Suprapubic skin (tissue), 4 donors: Measurements from ENCODE around the gene XBP1. TPM values are rescaled to one million over a fixed set of nuclear protein-coding genes. Genes with fewer than 3 reads are reported as not detected.
"Not testable (repeated sequence)": the region's sequence is repeated elsewhere in the genome, so short reads cannot be mapped to it uniquely, and the experiment has no call there.

Experiments
- DNase-seq, 2 donors: peaks; one replicate each; pipeline ENCODE4 v3.0.0-alpha.2; 2019; ENCODE audit warnings: low spot score in 2 of 2
- H3K27ac ChIP-seq: fragments of 200-600 bp; sonication (generic); one replicate; pipeline ENCODE4 v1.5.1; 2019
- H3K27me3 ChIP-seq: fragments of 200-600 bp; sonication (generic); one replicate; pipeline ENCODE4 v1.5.1; 2019
- H3K36me3 ChIP-seq: fragments of 200-600 bp; sonication (generic); one replicate; pipeline ENCODE4 v1.5.1; 2019
- H3K4me1 ChIP-seq: fragments of 200-600 bp; sonication (generic); one replicate; pipeline ENCODE4 v1.5.1; 2019
- H3K4me3 ChIP-seq: fragments of 200-600 bp; sonication (generic); one replicate; pipeline ENCODE4 v1.5.1; 2019; ENCODE audit warnings: mild to moderate bottlenecking
- H3K9me3 ChIP-seq: fragments of 200-600 bp; sonication (generic); one replicate; pipeline ENCODE4 v1.5.1; 2019
- EP300 ChIP-seq: sonication (generic); formaldehyde crosslinking; IDR thresholded peaks from one replicate; pipeline ENCODE4 v1.6.1; 2017; ENCODE audit warnings: antibody characterized with exemption
- POLR2A ChIP-seq, 2 donors: fragments of 450-650 bp; IDR thresholded peaks; one replicate each; pipeline ENCODE4 v1.6.1; 2017; ENCODE audit warnings: antibody characterized with exemption in 2 of 2, mild to moderate bottlenecking in 2 of 2, moderate library complexity in 2 of 2
- POLR2AphosphoS5 ChIP-seq, 3 donors: sonication (generic); formaldehyde crosslinking; IDR thresholded peaks; one replicate each; pipeline ENCODE4 v1.6.1; 2017; ENCODE audit warnings: antibody characterized with exemption in 3 of 3
- WGBS: methylation state at CpG from one replicate; pipeline ENCODE4 v1.1.5; 2018; 5-methylcytosine and 5-hydroxymethylcytosine counted together
- total RNA-seq, 4 donors: library from RNA; depleted of rRNA; stranded (reverse); fragments of >200 nt; gene quantifications; one replicate each; pipeline ENCODE4 v1.1.0, GENCODE V29; 2016
- TF ChIP-seq, protein P1 (sequence below), 2 donors: fragments of 200-600 bp in 1 of 2; fragments of 450-650 bp in 1 of 2; sonication (generic) in 1 of 2; IDR thresholded peaks; one replicate each; pipeline ENCODE4 v1.5.1; 2016 to 2019; ENCODE audit warnings: antibody characterized with exemption in 2 of 2, mild to moderate bottlenecking in 1 of 2, moderate library complexity in 1 of 2

XBP1 gene
- total RNA-seq, 4 donors from 2014 or later: 220 to 305 (median 237) TPM

DNA sequence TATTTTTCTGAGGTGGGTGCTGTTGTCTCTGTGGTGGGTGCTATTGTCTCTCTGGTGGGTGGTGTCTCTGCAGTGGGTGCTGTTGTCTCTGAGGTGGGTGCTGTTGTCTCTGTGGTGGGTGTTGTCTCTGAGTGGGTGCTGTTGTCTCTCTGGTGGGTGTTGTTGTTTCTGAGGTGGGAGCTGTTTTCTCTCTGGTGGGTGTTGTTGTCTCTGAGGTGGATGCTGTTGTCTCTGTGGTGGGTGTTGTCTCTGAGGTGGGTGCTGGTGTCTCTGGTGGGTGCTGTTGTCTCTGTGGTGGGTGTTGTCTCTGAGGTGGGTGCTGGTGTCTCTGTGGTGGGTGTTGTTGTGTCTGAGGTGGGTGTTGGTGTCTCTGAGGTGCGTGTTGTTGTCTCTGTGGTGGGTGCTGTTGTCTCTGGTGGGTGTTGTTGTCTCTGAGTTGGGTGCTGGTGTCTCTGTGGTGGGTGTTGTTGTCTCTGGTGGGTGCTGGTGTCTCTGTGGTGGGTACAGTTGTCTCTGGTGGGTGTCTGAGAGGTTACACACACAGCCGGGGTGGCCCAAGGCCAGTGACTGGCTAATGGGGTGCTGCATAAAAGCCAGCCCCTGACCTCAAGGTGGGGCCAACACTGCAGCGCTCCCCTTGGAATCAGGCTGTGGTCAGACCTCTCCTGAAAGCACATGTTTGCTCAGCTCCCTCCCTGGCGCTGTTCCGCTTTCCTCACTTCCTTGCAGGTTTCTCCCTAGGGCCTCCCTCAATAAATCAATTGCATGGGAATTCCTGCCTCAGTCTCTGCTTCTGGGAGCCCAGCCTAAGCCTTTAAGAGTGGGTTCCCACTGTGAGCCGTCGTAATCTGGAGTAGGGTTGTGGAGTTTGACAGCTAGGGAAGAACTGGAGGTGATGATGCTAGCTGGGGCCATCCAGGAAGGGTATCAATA, 31.0 kb upstream of the XBP1 start:
- no peaks in the 10 kb centered on the region for H3K9me3 ChIP-seq
- no peak overlapping the region for H3K27ac ChIP-seq
- H3K36me3 ChIP-seq: no peaks in the 10 kb centered on the region
- H3K4me1 ChIP-seq: peaks cover 11% of the 10 kb centered on the region
- no peak overlapping the region for H3K4me3 ChIP-seq
- 82% methylated on average over 7 of the region's 7 CpGs for WGBS
- TF ChIP-seq POLR2AphosphoS5 (IDR thresholded peaks at IDR 0.05): no peak
- no peak for TF ChIP-seq POLR2A (IDR thresholded peaks at IDR 0.05)
- TF ChIP-seq EP300: no peak
- TF ChIP-seq, protein P1, sequence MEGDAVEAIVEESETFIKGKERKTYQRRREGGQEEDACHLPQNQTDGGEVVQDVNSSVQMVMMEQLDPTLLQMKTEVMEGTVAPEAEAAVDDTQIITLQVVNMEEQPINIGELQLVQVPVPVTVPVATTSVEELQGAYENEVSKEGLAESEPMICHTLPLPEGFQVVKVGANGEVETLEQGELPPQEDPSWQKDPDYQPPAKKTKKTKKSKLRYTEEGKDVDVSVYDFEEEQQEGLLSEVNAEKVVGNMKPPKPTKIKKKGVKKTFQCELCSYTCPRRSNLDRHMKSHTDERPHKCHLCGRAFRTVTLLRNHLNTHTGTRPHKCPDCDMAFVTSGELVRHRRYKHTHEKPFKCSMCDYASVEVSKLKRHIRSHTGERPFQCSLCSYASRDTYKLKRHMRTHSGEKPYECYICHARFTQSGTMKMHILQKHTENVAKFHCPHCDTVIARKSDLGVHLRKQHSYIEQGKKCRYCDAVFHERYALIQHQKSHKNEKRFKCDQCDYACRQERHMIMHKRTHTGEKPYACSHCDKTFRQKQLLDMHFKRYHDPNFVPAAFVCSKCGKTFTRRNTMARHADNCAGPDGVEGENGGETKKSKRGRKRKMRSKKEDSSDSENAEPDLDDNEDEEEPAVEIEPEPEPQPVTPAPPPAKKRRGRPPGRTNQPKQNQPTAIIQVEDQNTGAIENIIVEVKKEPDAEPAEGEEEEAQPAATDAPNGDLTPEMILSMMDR (IDR thresholded peaks at IDR 0.05): no peak
- no peak for DNase-seq
- no peaks in the 10 kb centered on the region for H3K27me3 ChIP-seq

DNA sequence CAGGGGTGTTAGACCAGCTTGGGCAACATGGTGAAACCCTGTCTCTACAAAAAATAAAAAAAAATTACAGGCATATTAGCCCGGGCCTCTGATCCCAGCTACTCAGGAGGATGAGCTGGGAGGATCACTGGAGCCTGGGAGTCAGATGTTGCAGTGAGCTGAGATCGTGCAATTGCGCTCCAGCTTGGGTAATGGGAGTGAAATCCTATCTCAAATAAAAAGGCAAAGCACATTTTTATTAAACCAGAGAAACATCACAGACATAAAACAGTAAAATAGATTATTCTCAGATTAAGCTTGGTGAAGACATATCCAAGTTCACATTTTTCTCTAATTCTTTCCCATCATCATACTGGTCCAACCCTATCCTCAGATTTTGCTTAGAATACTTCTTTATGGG, 30.1 kb upstream of the XBP1 start:
- H3K9me3 ChIP-seq: no peaks in the 10 kb centered on the region
- DNase-seq: no peak
- no peak for TF ChIP-seq POLR2A (IDR thresholded peaks at IDR 0.05)
- TF ChIP-seq EP300: no peak
- TF ChIP-seq, protein P1 (IDR thresholded peaks at IDR 0.05): no peak
- TF ChIP-seq POLR2AphosphoS5 (IDR thresholded peaks at IDR 0.05): no peak
- no peaks in the 10 kb centered on the region for H3K27me3 ChIP-seq
- H3K4me1 ChIP-seq: peaks cover 11% of the 10 kb centered on the region
- 89% methylated on average over 3 of the region's 3 CpGs for WGBS
- no peak overlapping the region for H3K27ac ChIP-seq
- no peak overlapping the region for H3K4me3 ChIP-seq
- H3K36me3 ChIP-seq: no peaks in the 10 kb centered on the region

DNA sequence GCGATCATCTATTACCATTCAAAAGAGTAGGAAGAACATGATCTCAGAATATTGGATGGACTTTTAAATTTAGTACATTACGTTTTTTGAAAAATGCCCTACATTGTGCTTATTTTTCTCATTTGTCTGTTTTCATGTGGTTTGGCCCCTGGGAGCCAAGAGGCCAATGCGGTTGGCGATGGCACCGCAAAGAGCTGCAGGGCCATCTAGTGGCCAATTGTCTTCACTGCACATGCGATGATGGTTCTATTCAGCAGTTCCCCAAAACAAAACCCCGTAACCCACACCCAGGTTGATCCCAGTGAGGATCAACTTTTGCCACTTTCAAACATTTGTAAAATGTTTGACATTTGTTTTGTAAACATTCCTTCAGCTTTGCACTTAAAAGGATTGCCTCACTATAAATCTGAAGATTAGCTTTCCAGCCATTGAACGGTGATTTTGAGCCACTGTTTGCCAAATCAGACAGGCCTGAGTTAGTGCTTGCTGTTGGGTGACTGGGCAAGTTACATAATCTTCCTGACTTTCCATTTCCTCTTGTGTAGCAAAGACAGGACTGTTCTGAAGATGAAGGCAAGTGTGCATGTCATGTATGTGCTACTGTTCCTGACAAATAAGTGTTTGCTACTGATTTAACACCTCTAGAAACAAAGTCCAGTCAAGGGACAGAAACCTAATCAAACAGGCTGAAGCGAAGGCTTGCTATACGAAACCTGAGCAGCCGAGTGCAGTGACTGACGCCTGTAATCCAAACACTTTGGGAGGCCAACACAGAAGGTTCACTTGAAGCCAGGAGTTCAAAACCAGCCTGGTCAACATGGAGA, 29.2 kb upstream of the XBP1 start:
- H3K27me3 ChIP-seq: no peaks in the 10 kb centered on the region
- TF ChIP-seq, protein P1 (IDR thresholded peaks at IDR 0.05): peak; percentile 91 to 98
- TF ChIP-seq POLR2A (IDR thresholded peaks at IDR 0.05) (no peak), POLR2AphosphoS5 (IDR thresholded peaks at IDR 0.05) (no peak), EP300 (no peak)
- 41% methylated on average over 12 of the region's 12 CpGs for WGBS

DNA sequence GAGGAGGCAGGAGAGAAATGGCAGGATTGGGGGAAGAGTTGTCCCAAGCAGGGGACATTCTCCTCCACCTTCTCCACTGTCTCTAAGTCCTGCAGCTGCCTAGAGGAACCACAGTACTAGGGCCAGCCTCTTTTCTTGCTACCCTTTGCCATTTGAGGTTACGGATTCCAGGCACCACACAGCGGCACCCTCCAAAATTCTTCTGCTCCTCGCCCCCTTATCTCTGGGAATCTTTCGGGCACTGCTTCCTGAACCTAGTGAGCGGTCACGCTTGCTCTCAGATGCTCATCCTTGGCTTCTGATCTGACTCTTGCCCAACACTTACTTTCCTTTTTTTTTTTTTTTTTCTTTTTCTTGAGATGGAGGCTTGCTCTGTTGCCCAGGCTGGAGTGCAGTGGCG, 26.6 kb upstream of the XBP1 start:
- H3K36me3 ChIP-seq: no peaks in the 10 kb centered on the region
- no peak overlapping the region for H3K4me3 ChIP-seq
- WGBS: 95% methylated on average over 7 of the region's 7 CpGs
- H3K9me3 ChIP-seq: no peaks in the 10 kb centered on the region
- no peaks in the 10 kb centered on the region for H3K27me3 ChIP-seq
- H3K4me1 ChIP-seq: peaks cover 11% of the 10 kb centered on the region
- DNase-seq: no peak
- no peak overlapping the region for H3K27ac ChIP-seq
- TF ChIP-seq POLR2AphosphoS5 (IDR thresholded peaks at IDR 0.05) (no peak), EP300 (no peak), POLR2A (IDR thresholded peaks at IDR 0.05) (no peak)
- TF ChIP-seq, protein P1 (IDR thresholded peaks at IDR 0.05): no peak

More for the DNA sequence above, 29.2 kb upstream of the XBP1 start:
- Histone ChIP-seq H3K36me3 (no peaks in the 10 kb centered on the region), H3K4me1 (peaks cover 11% of the 10 kb centered on the region), H3K9me3 (no peaks in the 10 kb centered on the region), H3K4me3 (no peak overlapping the region), H3K27ac (no peak overlapping the region)
- peak; percentile 79 to 86 for DNase-seq

DNA sequence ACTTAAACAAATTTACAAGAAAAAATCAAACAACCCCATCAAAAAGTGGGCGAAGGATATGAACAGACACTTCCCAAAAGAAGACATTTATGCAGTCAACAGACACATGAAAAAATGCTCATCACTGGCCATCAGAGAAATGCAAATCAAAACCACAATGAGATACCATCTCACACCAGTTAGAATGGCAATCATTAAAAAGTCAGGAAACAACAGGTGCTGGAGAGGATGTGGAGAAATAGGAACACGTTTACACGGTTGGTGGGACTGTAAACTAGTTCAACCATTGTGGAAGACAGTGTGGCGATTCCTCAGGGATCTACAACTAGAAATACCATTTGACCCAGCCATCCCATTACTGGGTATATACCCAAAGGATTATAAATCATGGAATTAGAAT, 26.1 kb upstream of the XBP1 start:
- not testable (repeated sequence) for DNase-seq, H3K27ac ChIP-seq, H3K27me3 ChIP-seq, H3K9me3 ChIP-seq, H3K4me3 ChIP-seq, H3K36me3 ChIP-seq
- 86% methylated on average over 4 of the region's 4 CpGs for WGBS
- H3K4me1 ChIP-seq: peaks cover 11% of the 10 kb centered on the region

DNA sequence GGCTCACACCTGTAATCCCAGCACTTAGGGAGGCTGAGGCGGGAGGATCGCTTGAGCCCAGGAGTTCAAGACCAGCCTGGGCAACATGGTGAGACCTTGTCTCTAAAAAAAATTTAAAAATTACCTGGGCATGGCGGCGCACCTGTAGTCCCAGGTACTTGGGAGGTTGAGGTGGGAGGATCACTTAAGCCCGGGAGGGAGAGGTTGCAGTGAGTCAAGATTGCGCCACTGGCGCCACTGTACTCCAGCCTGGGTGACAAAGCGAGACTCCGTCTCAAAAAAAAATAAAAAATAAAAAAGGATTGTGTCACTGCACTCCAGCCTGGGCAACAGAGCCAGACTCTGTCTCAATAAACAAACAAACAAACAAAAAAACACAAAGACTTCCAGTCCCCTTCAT, 24.1 kb upstream of the XBP1 start:
- not testable (repeated sequence) for H3K27ac ChIP-seq, H3K27me3 ChIP-seq, H3K4me3 ChIP-seq, H3K4me1 ChIP-seq, H3K9me3 ChIP-seq, H3K36me3 ChIP-seq, DNase-seq
- 80% methylated on average over 9 of the region's 9 CpGs for WGBS
